Measurements from ENCODE around the gene U2AF2.

DNA sequence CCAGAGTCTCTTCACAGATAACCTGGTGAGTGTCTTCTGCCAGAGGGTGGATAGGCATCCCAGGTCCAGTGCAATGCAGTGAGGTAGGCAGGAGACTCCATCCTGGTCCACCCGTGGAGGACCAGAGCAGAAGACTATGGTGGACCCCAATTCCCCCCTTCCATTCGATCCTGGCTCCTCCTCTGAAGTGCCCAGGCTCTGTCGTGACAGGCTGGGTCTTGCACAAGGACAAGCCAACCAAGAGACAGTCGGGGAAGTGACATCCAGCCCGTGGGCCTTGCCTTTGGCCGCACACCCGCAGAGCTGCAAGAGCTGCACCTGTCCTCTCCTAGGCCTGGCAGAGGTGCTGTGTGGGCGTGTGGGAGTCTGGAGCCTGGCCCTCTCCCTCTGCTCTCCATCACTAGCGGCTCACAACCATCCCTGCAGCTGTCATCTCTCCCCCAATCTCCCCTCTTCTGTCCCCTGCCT is 33.6 kb upstream of the U2AF2 start:
- TF ChIP-seq, protein P1, sequence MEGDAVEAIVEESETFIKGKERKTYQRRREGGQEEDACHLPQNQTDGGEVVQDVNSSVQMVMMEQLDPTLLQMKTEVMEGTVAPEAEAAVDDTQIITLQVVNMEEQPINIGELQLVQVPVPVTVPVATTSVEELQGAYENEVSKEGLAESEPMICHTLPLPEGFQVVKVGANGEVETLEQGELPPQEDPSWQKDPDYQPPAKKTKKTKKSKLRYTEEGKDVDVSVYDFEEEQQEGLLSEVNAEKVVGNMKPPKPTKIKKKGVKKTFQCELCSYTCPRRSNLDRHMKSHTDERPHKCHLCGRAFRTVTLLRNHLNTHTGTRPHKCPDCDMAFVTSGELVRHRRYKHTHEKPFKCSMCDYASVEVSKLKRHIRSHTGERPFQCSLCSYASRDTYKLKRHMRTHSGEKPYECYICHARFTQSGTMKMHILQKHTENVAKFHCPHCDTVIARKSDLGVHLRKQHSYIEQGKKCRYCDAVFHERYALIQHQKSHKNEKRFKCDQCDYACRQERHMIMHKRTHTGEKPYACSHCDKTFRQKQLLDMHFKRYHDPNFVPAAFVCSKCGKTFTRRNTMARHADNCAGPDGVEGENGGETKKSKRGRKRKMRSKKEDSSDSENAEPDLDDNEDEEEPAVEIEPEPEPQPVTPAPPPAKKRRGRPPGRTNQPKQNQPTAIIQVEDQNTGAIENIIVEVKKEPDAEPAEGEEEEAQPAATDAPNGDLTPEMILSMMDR (conservative IDR thresholded peaks at IDR 0.05; ENCODE audit: low read depth in 2 of 2), result no peak
- TF ChIP-seq, protein P2, sequence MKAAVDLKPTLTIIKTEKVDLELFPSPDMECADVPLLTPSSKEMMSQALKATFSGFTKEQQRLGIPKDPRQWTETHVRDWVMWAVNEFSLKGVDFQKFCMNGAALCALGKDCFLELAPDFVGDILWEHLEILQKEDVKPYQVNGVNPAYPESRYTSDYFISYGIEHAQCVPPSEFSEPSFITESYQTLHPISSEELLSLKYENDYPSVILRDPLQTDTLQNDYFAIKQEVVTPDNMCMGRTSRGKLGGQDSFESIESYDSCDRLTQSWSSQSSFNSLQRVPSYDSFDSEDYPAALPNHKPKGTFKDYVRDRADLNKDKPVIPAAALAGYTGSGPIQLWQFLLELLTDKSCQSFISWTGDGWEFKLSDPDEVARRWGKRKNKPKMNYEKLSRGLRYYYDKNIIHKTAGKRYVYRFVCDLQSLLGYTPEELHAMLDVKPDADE (IDR thresholded peaks at IDR 0.05), result no peak
- TF ChIP-seq STAT1 (IDR thresholded peaks at IDR 0.05; ENCODE audit: unreplicated experiment) (no peak), EZH2phosphoT487 (IDR thresholded peaks at IDR 0.05; ENCODE audit: unreplicated experiment) (no peak), EZH2 (IDR thresholded peaks at IDR 0.05; ENCODE audit: low read depth, unreplicated experiment) (no peak), JUNB (IDR thresholded peaks at IDR 0.05; ENCODE audit: unreplicated experiment) (no peak), POLR2AphosphoS5 (IDR thresholded peaks at IDR 0.05; ENCODE audit: low read depth) (no peak), CREB1 (CRISPR knock-in tag; IDR thresholded peaks at IDR 0.05; ENCODE audit: low read depth) (no peak), NANOG (IDR thresholded peaks at IDR 0.05; ENCODE audit: borderline replicate concordance) (no peak), ZNF331 (CRISPR knock-in tag; IDR thresholded peaks at IDR 0.05; ENCODE audit: low read depth) (no peak)
- TF ChIP-seq, protein P3, sequence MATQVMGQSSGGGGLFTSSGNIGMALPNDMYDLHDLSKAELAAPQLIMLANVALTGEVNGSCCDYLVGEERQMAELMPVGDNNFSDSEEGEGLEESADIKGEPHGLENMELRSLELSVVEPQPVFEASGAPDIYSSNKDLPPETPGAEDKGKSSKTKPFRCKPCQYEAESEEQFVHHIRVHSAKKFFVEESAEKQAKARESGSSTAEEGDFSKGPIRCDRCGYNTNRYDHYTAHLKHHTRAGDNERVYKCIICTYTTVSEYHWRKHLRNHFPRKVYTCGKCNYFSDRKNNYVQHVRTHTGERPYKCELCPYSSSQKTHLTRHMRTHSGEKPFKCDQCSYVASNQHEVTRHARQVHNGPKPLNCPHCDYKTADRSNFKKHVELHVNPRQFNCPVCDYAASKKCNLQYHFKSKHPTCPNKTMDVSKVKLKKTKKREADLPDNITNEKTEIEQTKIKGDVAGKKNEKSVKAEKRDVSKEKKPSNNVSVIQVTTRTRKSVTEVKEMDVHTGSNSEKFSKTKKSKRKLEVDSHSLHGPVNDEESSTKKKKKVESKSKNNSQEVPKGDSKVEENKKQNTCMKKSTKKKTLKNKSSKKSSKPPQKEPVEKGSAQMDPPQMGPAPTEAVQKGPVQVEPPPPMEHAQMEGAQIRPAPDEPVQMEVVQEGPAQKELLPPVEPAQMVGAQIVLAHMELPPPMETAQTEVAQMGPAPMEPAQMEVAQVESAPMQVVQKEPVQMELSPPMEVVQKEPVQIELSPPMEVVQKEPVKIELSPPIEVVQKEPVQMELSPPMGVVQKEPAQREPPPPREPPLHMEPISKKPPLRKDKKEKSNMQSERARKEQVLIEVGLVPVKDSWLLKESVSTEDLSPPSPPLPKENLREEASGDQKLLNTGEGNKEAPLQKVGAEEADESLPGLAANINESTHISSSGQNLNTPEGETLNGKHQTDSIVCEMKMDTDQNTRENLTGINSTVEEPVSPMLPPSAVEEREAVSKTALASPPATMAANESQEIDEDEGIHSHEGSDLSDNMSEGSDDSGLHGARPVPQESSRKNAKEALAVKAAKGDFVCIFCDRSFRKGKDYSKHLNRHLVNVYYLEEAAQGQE (IDR thresholded peaks at IDR 0.05; ENCODE audit: unreplicated experiment), result no peak

Data from GM23338 (cell line).